ENCODE measurements around the gene GLUD2. TPM values are rescaled to one million over a fixed set of nuclear protein-coding genes. Genes with fewer than 3 reads are reported as not detected.

Gene GLUD2
- total RNA-seq, 1 donor from 2014 or later, result 8.9 TPM

DNA sequence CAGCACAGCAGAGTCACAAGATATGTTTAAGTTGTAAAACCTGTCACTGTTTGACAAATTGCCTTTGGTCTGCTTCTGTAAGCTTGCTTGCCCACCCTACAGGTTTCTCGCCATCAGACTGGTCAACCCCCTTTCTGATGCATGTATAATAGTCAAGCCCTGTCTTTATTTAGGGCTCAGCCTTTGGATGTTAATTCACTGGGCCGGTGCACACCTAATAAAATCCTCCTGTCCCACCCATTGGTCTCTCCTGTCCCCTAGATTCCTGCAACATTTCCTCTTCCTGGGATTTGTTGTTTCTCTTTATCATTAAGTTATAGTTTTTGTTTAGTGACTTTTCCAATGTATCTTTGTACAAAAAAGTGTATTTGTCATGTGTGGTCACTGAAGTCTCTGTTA is 38.2 kb downstream of the GLUD2 start:
- H3K9me3 Mint-ChIP-seq, result peaks cover 15% of the 10 kb centered on the region
- H3K27me3 ChIP-seq, result no peaks in the 10 kb centered on the region
- H3K27me3 Mint-ChIP-seq (ENCODE audit: insufficient read depth, low read depth), result no peaks in the 10 kb centered on the region
- no peak overlapping the region for H3K27ac Mint-ChIP-seq
- no peak overlapping the region for H2AFZ ChIP-seq (replicated peaks)
- no peak overlapping the region for H3K4me3 ChIP-seq
- TF ChIP-seq EZH2phosphoT487 (IDR thresholded peaks at IDR 0.05), result no peak
- no peak for TF ChIP-seq CTCF (IDR thresholded peaks at IDR 0.05)
- TF ChIP-seq EZH2 (IDR thresholded peaks at IDR 0.05), result no peak
- no peaks in the 10 kb centered on the region for H3K79me2 ChIP-seq (ENCODE audit: low read depth)
- no peaks in the 10 kb centered on the region for H3F3A ChIP-seq (ENCODE audit: low read depth)
- H3K4me2 ChIP-seq, result no peak overlapping the region
- no peak overlapping the region for H3K27ac ChIP-seq
- H3K4me3 Mint-ChIP-seq, result no peak overlapping the region
- H4K20me1 ChIP-seq (ENCODE audit: low read depth), result no peaks in the 10 kb centered on the region
- no peaks in the 10 kb centered on the region for H3K4me1 Mint-ChIP-seq
- no peaks in the 10 kb centered on the region for H3K36me3 Mint-ChIP-seq
- no peaks in the 10 kb centered on the region for H3K4me1 ChIP-seq
- no peaks in the 10 kb centered on the region for H3K36me3 ChIP-seq
- no peaks in the 10 kb centered on the region for H3K9me3 ChIP-seq (ENCODE audit: low read depth)
- no peak overlapping the region for H3K9ac ChIP-seq
- DNase-seq (ENCODE audit: low spot score), result no peak

- no peaks in the 10 kb centered on the region for H3K4me1 ChIP-seq
- no peaks in the 10 kb centered on the region for H3K36me3 ChIP-seq
- no peaks in the 10 kb centered on the region for H3K9me3 ChIP-seq (ENCODE audit: low read depth)
- DNase-seq (ENCODE audit: low spot score), result no peak
- H3K79me2 ChIP-seq (ENCODE audit: low read depth), result no peaks in the 10 kb centered on the region
- TF ChIP-seq EZH2phosphoT487 (IDR thresholded peaks at IDR 0.05) (no peak), CTCF (IDR thresholded peaks at IDR 0.05) (no peak), EZH2 (IDR thresholded peaks at IDR 0.05) (no peak)
- H3K4me3 Mint-ChIP-seq, result no peak overlapping the region
- peaks cover 6% of the 10 kb centered on the region for H3K9me3 Mint-ChIP-seq
- no peak overlapping the region for H3K27ac Mint-ChIP-seq
- H3K27ac ChIP-seq, result no peak overlapping the region
- no peak overlapping the region for H3K4me2 ChIP-seq
- no peaks in the 10 kb centered on the region for H4K20me1 ChIP-seq (ENCODE audit: low read depth)
- H3K36me3 Mint-ChIP-seq, result no peaks in the 10 kb centered on the region
- H3F3A ChIP-seq (ENCODE audit: low read depth), result no peaks in the 10 kb centered on the region
- H3K4me3 ChIP-seq, result no peak overlapping the region
- no peaks in the 10 kb centered on the region for H3K27me3 Mint-ChIP-seq (ENCODE audit: insufficient read depth, low read depth)
- no peak overlapping the region for H2AFZ ChIP-seq (replicated peaks)
- no peaks in the 10 kb centered on the region for H3K27me3 ChIP-seq
- H3K4me1 Mint-ChIP-seq, result peaks cover 6% of the 10 kb centered on the region
- no peak overlapping the region for H3K9ac ChIP-seq
Measured at GRCh38 chrX:121093011-121093410, 45.6 kb downstream of the GLUD2 start.

Other genes starting within 250 kb of the GLUD2 start
- not detected in 2 replicates for gene CT47B1, start 171.7 kb upstream of the GLUD2 start, total RNA-seq (ENCODE audit: low replicate concordance)
- gene CT47A11, start 110.5 kb upstream of the GLUD2 start, total RNA-seq (ENCODE audit: low replicate concordance), result not detected in 2 replicates
- gene CT47A10, start 105.6 kb upstream of the GLUD2 start, total RNA-seq (ENCODE audit: low replicate concordance), result not detected in 2 replicates
- not detected in 2 replicates for gene CT47A9, start 100.7 kb upstream of the GLUD2 start, total RNA-seq (ENCODE audit: low replicate concordance)
- not detected in 2 replicates for gene CT47A8, start 95.9 kb upstream of the GLUD2 start, total RNA-seq (ENCODE audit: low replicate concordance)
- not detected in 2 replicates for gene CT47A7, start 91.0 kb upstream of the GLUD2 start, total RNA-seq (ENCODE audit: low replicate concordance)
- gene CT47A6, start 86.1 kb upstream of the GLUD2 start, total RNA-seq (ENCODE audit: low replicate concordance), result not detected in 2 replicates
- not detected in 2 replicates for gene CT47A5, start 81.3 kb upstream of the GLUD2 start, total RNA-seq (ENCODE audit: low replicate concordance)
- gene CT47A4, start 76.4 kb upstream of the GLUD2 start, total RNA-seq (ENCODE audit: low replicate concordance), result not detected in 2 replicates
- not detected in 2 replicates for gene CT47A3, start 71.5 kb upstream of the GLUD2 start, total RNA-seq (ENCODE audit: low replicate concordance)
- not detected in 2 replicates for gene CT47A2, start 66.7 kb upstream of the GLUD2 start, total RNA-seq (ENCODE audit: low replicate concordance)
- not detected in 2 replicates for gene CT47A1, start 61.9 kb upstream of the GLUD2 start, total RNA-seq (ENCODE audit: low replicate concordance)